22Rv1 (cell line): ENCODE data around the gene C10orf71.

Source experiments
- ZFX ChIP-seq: fragments of 450-650 bp; IDR thresholded peaks from 2 replicates; pipeline ENCODE4 v1.6.1; 2017; ENCODE audit warnings: antibody characterized with exemption, borderline replicate concordance
- TF ChIP-seq, protein P1 (sequence below): fragments of 450-650 bp; IDR thresholded peaks from 2 replicates; pipeline ENCODE4 v1.5.1; 2017; ENCODE audit warnings: mild to moderate bottlenecking

DNA sequence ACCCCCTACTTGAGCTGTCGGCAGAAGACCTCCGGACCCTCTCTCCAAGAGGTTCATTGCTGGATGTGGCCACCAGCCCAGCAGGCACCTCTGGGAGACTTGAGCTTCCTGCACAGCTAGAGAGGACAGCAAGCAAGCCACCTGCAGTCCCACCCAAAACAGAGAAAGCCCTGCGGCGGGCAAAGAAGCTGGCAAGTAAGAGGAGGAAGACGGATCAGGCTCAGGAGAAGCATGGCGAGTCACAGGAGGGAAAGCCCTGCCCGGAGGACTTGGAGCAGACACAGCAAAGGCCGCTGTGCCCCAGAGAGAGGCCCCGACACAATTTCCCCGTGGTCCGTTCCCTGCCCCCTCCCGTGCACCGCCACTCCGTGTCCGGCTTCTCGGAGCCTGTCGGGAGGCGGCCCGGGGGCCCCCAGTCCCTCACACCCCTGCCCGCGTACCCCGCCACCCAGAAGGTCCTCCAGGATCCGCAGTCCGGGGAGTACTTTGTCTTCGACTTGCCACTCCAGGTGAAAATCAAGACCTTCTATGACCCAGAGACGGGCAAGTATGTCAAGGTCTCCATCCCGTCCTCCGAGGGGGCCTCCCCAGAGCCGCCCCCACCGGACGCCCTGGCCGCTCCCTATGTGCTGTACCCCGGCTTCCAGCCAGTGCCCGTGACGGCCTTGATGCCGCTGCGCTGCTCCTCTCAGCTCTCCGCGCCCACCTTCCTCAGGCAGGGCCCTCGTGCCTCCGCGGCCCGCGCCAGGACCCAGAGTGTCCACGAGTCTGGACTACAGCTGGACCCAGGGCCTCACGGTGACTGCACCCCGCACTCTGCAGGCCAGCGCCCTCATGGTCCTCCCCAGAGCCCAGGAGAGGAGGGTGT lies 27.2 kb downstream of the C10orf71 start:
- TF ChIP-seq, protein P1, sequence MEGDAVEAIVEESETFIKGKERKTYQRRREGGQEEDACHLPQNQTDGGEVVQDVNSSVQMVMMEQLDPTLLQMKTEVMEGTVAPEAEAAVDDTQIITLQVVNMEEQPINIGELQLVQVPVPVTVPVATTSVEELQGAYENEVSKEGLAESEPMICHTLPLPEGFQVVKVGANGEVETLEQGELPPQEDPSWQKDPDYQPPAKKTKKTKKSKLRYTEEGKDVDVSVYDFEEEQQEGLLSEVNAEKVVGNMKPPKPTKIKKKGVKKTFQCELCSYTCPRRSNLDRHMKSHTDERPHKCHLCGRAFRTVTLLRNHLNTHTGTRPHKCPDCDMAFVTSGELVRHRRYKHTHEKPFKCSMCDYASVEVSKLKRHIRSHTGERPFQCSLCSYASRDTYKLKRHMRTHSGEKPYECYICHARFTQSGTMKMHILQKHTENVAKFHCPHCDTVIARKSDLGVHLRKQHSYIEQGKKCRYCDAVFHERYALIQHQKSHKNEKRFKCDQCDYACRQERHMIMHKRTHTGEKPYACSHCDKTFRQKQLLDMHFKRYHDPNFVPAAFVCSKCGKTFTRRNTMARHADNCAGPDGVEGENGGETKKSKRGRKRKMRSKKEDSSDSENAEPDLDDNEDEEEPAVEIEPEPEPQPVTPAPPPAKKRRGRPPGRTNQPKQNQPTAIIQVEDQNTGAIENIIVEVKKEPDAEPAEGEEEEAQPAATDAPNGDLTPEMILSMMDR = no peak
- TF ChIP-seq ZFX = no peak
